Kidney epithelial cell (primary cell): ENCODE results near the gene TWIST1. TPM values are rescaled to one million over a fixed set of nuclear protein-coding genes. Genes with fewer than 3 reads are reported as not detected.

ENCODE experiments used
- DNase-seq: peaks from one replicate; pipeline ENCODE4 v3.0.0-alpha.2; 2010; ENCODE audit warnings: low read depth
- H3K27me3 ChIP-seq: 2 replicates; pipeline ENCODE4 v1.6.0; 2011; ENCODE audit warnings: low read length; ENCODE audit not compliant: control insufficient read depth, insufficient read depth
- H3K36me3 ChIP-seq: 2 replicates; pipeline ENCODE4 v1.5.1; 2011; ENCODE audit warnings: low read length; ENCODE audit not compliant: control insufficient read depth, insufficient read depth
- H3K4me3 ChIP-seq: 2 replicates; pipeline ENCODE4 v1.5.1; 2011; ENCODE audit warnings: low read depth, mild to moderate bottlenecking, control low read depth, low read length
- CTCF ChIP-seq: IDR thresholded peaks from 2 replicates; pipeline ENCODE4 v1.5.1; 2011; ENCODE audit warnings: mild to moderate bottlenecking, moderate library complexity, low read length, control low read depth, inconsistent platforms; ENCODE audit not compliant: insufficient read depth, poor library complexity, severe bottlenecking
- total RNA-seq: library from RNA; depleted of rRNA; stranded (reverse); fragments of >200 nt; gene quantifications from 2 replicates; pipeline ENCODE4 v1.2.3, GENCODE V29; 2015

The TWIST1 gene
- total RNA-seq, 1 donor from 2014 or later: 6.3 TPM

GRCh38 chr7:19095353-19095860 lies 22.0 kb downstream of the TWIST1 start:
- H3K4me3 ChIP-seq: no peak overlapping the region
- no peak for TF ChIP-seq CTCF
- H3K36me3 ChIP-seq: no peaks in the 10 kb centered on the region
- DNase-seq: no peak
- no peaks in the 10 kb centered on the region for H3K27me3 ChIP-seq

- TF ChIP-seq CTCF: no peak
- DNase-seq: no peak
- no peak overlapping the region for H3K4me3 ChIP-seq
- no peaks in the 10 kb centered on the region for H3K27me3 ChIP-seq
- no peaks in the 10 kb centered on the region for H3K36me3 ChIP-seq
Measured at GRCh38 chr7:19094598-19095352, 22.7 kb downstream of the TWIST1 start.

- Histone ChIP-seq H3K27me3 (no peaks in the 10 kb centered on the region), H3K36me3 (no peaks in the 10 kb centered on the region), H3K4me3 (no peak overlapping the region)
- DNase-seq: no peak
- no peak for TF ChIP-seq CTCF
Measured at GRCh38 chr7:19094138-19094537, 23.3 kb downstream of the TWIST1 start.

- Histone ChIP-seq H3K27me3 (no peaks in the 10 kb centered on the region), H3K4me3 (no peak overlapping the region), H3K36me3 (no peaks in the 10 kb centered on the region)
- DNase-seq: no peak
- no peak for TF ChIP-seq CTCF
Measured at GRCh38 chr7:19091550-19092200, 25.8 kb downstream of the TWIST1 start.

- H3K27me3 ChIP-seq: no peaks in the 10 kb centered on the region
- no peak overlapping the region for H3K4me3 ChIP-seq
- DNase-seq: no peak
- no peak for TF ChIP-seq CTCF
- no peaks in the 10 kb centered on the region for H3K36me3 ChIP-seq
Measured at GRCh38 chr7:19090526-19090925, 26.9 kb downstream of the TWIST1 start.
